Measurements from ENCODE around the gene INF2.

Gene INF2

DNA sequence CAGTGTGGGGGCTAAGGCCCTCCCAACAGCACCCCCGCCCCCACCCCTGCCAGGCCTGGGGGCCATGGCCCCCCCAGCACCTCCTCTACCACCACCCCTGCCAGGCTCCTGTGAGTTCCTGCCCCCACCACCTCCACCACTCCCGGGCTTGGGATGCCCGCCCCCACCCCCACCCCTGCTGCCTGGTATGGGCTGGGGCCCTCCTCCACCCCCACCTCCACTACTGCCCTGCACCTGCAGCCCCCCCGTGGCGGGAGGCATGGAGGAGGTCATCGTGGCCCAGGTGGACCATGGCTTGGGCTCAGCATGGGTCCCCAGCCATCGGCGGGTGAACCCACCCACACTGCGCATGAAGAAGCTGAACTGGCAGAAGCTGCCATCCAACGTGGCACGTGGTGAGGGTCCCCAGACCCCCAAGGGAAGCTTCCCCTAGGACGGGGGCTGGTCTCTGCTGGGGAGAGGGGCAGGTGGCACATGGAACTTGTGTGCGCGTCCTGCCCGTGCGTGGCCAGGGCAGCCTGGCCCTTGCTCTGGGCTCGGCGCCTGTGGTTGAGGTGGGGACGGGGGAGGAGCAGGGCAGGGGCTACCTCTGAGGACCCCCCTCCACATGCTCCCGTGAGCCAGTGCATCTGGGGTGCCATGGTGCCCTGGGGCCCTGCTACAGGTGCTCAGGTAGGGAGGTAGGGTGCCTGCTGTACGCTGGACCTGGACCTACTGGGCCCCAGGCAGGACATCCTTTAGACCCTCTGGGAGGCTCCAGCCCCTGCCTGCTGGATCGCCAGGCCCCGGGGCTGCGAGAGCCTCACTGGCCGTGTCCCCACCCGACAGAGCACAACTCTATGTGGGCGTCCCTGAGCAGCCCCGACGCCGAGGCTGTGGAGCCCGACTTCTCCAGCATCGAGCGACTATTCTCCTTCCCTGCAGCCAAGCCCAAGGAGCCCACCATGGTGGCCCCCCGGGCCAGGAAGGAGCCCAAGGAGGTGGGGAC lies 18.5 kb downstream of the INF2 start:
- DNase-seq: peak; percentile 55
- Histone ChIP-seq H3K9me3 (no peaks in the 10 kb centered on the region), H3K36me3 (peaks cover 20% of the 10 kb centered on the region), H3K27me3 (no peaks in the 10 kb centered on the region), H3K4me3 (ENCODE audit: low read depth, low read length) (peak overlapping the region; percentile 4), H3K4me1 (peaks cover 3% of the 10 kb centered on the region)
- TF ChIP-seq, protein P1, sequence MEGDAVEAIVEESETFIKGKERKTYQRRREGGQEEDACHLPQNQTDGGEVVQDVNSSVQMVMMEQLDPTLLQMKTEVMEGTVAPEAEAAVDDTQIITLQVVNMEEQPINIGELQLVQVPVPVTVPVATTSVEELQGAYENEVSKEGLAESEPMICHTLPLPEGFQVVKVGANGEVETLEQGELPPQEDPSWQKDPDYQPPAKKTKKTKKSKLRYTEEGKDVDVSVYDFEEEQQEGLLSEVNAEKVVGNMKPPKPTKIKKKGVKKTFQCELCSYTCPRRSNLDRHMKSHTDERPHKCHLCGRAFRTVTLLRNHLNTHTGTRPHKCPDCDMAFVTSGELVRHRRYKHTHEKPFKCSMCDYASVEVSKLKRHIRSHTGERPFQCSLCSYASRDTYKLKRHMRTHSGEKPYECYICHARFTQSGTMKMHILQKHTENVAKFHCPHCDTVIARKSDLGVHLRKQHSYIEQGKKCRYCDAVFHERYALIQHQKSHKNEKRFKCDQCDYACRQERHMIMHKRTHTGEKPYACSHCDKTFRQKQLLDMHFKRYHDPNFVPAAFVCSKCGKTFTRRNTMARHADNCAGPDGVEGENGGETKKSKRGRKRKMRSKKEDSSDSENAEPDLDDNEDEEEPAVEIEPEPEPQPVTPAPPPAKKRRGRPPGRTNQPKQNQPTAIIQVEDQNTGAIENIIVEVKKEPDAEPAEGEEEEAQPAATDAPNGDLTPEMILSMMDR (IDR thresholded peaks at IDR 0.05; ENCODE audit: low read depth, low read length): no peak

DNA sequence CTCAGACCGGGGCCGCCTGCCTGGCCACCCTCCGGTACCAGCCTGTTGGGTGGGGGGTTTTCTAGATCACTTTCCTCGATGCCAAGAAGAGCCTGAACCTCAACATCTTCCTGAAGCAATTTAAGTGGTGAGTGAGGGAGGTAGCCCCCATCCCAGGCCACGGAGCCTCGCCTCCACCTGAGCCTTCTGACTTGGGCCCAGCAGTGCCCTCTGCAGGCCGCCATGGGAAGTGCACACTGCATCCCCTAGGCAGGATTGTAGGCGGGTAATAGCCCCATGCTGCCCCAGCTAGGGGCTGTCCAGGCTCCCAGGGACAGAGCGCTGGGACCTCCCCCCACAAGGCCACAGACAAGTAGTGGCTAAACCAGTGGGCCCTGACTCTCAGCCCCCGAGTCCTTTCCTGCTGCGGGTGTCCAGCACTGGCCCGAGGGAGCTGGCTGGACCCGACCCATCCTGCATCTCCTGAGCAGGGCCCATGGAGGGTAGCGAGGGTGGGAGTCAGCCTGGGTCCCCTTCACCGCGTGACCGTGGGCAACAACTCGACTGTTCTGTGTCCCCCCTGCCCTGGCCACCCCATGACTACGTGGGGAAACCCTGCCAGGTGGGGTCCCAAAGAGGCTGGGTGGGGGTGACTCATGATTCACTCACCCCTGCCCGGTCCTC lies 19.3 kb downstream of the INF2 start:
- Histone ChIP-seq H3K27me3 (no peaks in the 10 kb centered on the region), H3K4me3 (ENCODE audit: low read depth, low read length) (peak overlapping the region; percentile 4), H3K36me3 (peaks cover 25% of the 10 kb centered on the region), H3K4me1 (peaks cover 3% of the 10 kb centered on the region), H3K9me3 (no peaks in the 10 kb centered on the region)
- peak; percentile 80 for DNase-seq
- TF ChIP-seq, protein P1 (IDR thresholded peaks at IDR 0.05; ENCODE audit: low read depth, low read length): peak; percentile 94

DNA sequence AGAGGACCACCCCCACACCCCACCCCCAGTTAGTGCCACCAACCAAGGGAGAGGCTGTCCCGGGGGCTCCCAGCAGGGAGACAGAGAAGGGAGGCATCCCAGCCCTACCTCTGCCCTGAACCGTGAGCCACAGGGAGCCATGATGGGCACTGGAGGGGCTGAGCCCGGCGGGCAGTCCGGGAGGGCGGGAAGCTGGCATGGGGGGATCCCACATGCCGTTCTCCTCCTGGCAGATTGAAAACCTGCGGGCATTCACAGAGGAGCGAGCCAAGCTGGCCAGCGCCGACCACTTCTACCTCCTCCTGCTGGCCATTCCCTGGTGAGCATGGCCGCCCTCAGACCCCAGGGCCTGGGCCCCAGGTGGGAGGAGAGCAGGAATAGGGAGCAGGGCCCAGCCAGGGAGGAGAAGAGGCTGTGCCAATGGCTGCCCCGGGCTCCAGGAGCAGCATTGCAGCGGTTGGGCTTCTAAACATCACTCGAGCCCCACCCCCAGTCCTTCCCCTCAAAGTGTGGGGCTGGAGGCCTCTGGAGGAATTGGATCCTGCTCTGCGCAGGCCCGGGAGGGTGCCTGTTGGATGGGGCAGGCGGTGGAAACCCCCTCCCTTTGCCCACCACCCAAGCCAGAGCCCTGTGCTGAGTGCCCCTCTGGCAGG lies 20.1 kb downstream of the INF2 start:
- peaks cover 23% of the 10 kb centered on the region for H3K36me3 ChIP-seq
- no peaks in the 10 kb centered on the region for H3K9me3 ChIP-seq
- TF ChIP-seq, protein P1 (IDR thresholded peaks at IDR 0.05; ENCODE audit: low read depth, low read length): no peak
- no peak overlapping the region for H3K4me3 ChIP-seq (ENCODE audit: low read depth, low read length)
- no peaks in the 10 kb centered on the region for H3K27me3 ChIP-seq
- no peak for DNase-seq
- peaks cover 3% of the 10 kb centered on the region for H3K4me1 ChIP-seq

DNA sequence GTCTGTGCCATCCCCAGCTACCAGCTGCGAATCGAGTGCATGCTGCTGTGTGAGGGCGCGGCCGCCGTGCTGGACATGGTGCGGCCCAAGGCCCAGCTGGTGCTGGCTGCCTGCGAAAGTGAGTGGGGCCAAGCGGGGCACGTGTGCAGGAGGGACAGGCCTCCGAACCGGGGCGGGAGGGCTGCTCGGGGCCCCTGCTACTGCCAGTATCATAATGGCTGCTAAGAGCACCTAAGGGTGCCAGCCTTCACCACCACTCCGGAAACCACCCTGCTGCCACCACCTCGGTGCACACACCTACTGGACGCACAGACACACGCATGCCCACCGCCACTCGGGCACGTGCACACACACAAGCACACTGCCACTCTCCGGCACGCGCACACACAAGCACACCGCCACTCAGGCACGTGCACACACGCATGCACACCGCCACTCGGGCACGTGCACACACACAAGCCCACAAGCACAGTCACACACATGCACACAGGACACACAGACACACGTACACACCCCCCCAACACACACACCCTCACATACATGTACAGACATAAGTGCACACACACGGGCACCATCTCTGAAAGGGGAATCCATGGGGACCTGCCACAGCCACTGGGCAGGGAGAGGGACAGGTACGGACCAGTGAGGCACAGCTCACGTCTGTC lies 20.8 kb downstream of the INF2 start:
- no peaks in the 10 kb centered on the region for H3K9me3 ChIP-seq
- TF ChIP-seq, protein P1 (IDR thresholded peaks at IDR 0.05; ENCODE audit: low read depth, low read length): no peak
- peaks cover 3% of the 10 kb centered on the region for H3K4me1 ChIP-seq
- DNase-seq: no peak
- no peaks in the 10 kb centered on the region for H3K27me3 ChIP-seq
- H3K4me3 ChIP-seq (ENCODE audit: low read depth, low read length): no peak overlapping the region
- peaks cover 23% of the 10 kb centered on the region for H3K36me3 ChIP-seq

DNA sequence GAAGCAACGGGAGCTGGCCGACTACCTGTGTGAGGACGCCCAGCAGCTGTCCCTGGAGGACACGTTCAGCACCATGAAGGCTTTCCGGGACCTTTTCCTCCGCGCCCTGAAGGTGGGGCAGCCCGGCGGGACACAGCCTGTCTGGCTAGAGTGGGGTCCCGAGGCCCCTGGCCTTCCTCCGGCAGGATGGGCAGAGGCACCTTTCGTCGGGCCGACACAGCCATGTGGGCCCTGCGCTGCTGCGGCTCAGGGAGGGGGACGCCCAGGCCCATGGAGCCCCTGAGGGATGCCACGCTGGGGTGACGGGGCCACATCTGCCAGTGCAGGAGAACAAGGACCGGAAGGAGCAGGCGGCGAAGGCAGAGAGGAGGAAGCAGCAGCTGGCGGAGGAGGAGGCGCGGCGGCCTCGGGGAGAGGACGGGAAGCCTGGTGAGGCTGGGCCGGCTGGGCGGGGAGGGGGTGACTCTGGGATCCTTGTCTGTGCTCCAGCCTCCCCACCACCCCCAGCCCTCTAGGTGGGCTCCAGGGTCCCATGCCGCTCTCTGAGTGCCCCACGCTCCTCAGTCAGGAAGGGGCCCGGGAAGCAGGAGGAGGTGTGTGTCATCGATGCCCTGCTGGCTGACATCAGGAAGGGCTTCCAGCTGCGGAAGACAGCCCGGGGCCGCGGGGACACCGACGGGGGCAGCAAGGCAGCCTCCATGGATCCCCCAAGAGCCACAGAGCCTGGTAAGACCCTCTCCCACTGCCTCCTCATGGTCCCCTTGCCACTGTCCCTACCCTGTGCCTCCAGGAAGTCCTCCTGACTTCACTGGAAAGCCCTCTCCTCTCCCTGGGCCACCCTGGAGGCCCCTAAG lies 23.7 kb downstream of the INF2 start:
- TF ChIP-seq, protein P1 (IDR thresholded peaks at IDR 0.05; ENCODE audit: low read depth, low read length): no peak
- H3K4me3 ChIP-seq (ENCODE audit: low read depth, low read length): no peak overlapping the region
- H3K36me3 ChIP-seq: peaks cover 27% of the 10 kb centered on the region
- no peaks in the 10 kb centered on the region for H3K27me3 ChIP-seq
- no peaks in the 10 kb centered on the region; the same call in 1 of the 2 replicates for H3K4me1 ChIP-seq
- no peaks in the 10 kb centered on the region for H3K9me3 ChIP-seq
- no peak for DNase-seq

Measured in BE2C (cell line).